ENCODE measurements around the gene TAF1. TPM values are rescaled to one million over a fixed set of nuclear protein-coding genes. Genes with fewer than 3 reads are reported as not detected.
"Not testable (repeated sequence)": the region's sequence is repeated elsewhere in the genome, so short reads cannot be mapped to it uniquely, and the experiment has no call there.

TAF1 gene
- total and polyA plus RNA-seq, 9 of the 15 experiments (the other 6 are each of a cell fraction or from before 2014, with no cell fraction given) = 6.4 to 45.1 (median 38.1) TPM

DNA sequence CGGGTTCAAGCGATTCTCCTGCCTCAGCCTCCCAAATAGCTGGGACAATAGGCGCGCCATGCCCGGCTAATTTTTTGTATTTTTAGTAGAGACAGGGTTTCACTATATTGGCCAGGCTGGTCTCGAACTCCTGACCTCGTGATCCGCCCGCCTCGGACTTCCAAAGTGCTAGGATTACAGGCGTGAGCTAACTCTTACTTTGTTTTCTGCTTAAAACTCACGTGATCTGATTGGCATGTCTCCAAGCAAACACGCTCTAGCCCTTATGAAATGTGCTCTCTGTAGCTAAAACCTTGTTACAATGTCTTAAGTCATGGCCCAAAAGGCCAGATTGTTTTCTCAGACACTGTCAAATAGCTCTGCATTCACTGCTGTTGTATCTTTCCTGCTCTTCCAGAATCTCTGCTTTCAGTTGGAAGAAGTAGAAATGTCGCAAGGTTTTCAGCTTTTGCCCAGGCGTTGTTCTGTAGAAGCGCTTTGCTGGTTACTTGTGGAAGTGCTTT is 127.0 kb downstream of the TAF1 start:
- Histone ChIP-seq H3K4me3 (no peak overlapping the region), H3K27ac (ENCODE audit: extremely low read depth, low read depth, low read length) (no peak overlapping the region), H4K20me1 (replicated peaks; ENCODE audit: control insufficient read depth, insufficient read depth, low read length) (no peaks in the 10 kb centered on the region), H3K79me2 (ENCODE audit: control insufficient read depth, insufficient read depth, low read length) (no peaks in the 10 kb centered on the region), H3K27me3 (ENCODE audit: control insufficient read depth in 2 of 2, insufficient read depth in 2 of 2, low read length in 2 of 2) (no peaks in the 10 kb centered on the region), H3K9ac (ENCODE audit: insufficient read depth in 1 of 2, low read depth in 2 of 2, low read length in 2 of 2) (no peak overlapping the region), H3K4me2 (ENCODE audit: insufficient read depth, low read length) (no peak overlapping the region), H3K36me3 (ENCODE audit: control insufficient read depth, insufficient read depth, low read length) (no peaks in the 10 kb centered on the region), H3K4me1 (replicated peaks in 1 of 2; ENCODE audit: control insufficient read depth in 2 of 2, insufficient read depth in 2 of 2, low read length in 2 of 2) (peaks cover 0 to 8% of the 10 kb centered on the region in 2 experiments; a peak in 1 of 5 replicates), H2AFZ (ENCODE audit: low read depth, low read length) (no peak overlapping the region), H3K9me3 (replicated peaks; ENCODE audit: control insufficient read depth, insufficient read depth, low read depth, low read length) (no peaks in the 10 kb centered on the region), H3K9me1 (ENCODE audit: control insufficient read depth, insufficient read depth, low read length) (no peaks in the 10 kb centered on the region)
- CTCF ChIA-PET (ENCODE audit: low intra/inter-chr PET ratio) = no interaction called here
- BruUV-seq (replicated peaks) = no TSS peak
- in situ Hi-C loops (cut with MboI) = no loop called here
- TF ChIP-seq NFIC (IDR thresholded peaks at IDR 0.05) = 0 out of 2 replicates have a peak, but pooled peaks have one; percentile 15
- TF ChIP-seq, protein P1, sequence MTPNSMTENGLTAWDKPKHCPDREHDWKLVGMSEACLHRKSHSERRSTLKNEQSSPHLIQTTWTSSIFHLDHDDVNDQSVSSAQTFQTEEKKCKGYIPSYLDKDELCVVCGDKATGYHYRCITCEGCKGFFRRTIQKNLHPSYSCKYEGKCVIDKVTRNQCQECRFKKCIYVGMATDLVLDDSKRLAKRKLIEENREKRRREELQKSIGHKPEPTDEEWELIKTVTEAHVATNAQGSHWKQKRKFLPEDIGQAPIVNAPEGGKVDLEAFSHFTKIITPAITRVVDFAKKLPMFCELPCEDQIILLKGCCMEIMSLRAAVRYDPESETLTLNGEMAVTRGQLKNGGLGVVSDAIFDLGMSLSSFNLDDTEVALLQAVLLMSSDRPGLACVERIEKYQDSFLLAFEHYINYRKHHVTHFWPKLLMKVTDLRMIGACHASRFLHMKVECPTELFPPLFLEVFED (CRISPR knock-in tag; conservative IDR thresholded peaks at IDR 0.05) = no peak
- FAIRE-seq = no peak
- ATAC-seq = no peak
- intact Hi-C loops (cut with micrococcal nuclease) = no loop called here
- POLR2A ChIA-PET = interaction anchor here (0.6 to 1.3 kb wide), 3 partner anchors 9 to 538 kb away, joined by 3 to 4 read pairs (median 3); no protein-coding TSS in a partner anchor
- 76% methylated on average over 12 of the region's 16 CpGs for WGBS (ENCODE audit: insufficient coverage, low coverage, missing lambda C conversion rate)
- DNase-seq (ENCODE audit: extremely low read depth in 1 of 4, low spot score in 3 of 4) = no peak

DNA sequence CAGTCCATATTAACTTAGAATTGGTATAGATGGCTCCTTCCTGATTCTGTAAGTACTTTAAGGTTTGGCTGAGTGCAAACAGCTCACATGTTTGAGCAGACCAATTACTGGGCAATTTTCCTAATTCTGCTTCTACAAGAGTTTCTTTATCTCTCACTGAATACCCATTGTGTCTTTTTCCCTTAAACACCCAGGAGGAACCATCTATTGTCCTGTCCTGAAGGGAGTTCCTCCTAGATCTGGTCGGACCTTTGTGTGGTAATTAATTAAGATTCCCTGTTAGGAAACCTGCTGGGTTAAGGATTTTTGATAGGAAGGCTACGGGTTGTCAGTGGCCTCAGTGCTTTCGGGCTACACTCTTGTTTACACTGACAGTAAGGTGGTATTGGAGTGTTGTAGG is 129.8 kb downstream of the TAF1 start:
- H3K9me1 ChIP-seq (ENCODE audit: control insufficient read depth, insufficient read depth, low read length); H3K4me1 ChIP-seq (replicated peaks in 1 of 2; ENCODE audit: control insufficient read depth in 2 of 2, insufficient read depth in 2 of 2, low read length in 2 of 2); CTCF ChIA-PET (ENCODE audit: low intra/inter-chr PET ratio); H2AFZ ChIP-seq (ENCODE audit: low read depth, low read length); DNase-seq (ENCODE audit: extremely low read depth in 1 of 4, low spot score in 3 of 4); H3K79me2 ChIP-seq (ENCODE audit: control insufficient read depth, insufficient read depth, low read length); H3K4me3 ChIP-seq; in situ Hi-C loops (cut with MboI); POLR2A ChIA-PET; H3K27me3 ChIP-seq (ENCODE audit: control insufficient read depth in 2 of 2, insufficient read depth in 2 of 2, low read length in 2 of 2); H3K27ac ChIP-seq (ENCODE audit: extremely low read depth, low read depth, low read length); intact Hi-C loops (cut with micrococcal nuclease); H3K9me3 ChIP-seq (replicated peaks; ENCODE audit: control insufficient read depth, insufficient read depth, low read depth, low read length); H3K9ac ChIP-seq (ENCODE audit: insufficient read depth in 1 of 2, low read depth in 2 of 2, low read length in 2 of 2); FAIRE-seq; H3K36me3 ChIP-seq (ENCODE audit: control insufficient read depth, insufficient read depth, low read length); ATAC-seq; BruUV-seq (replicated peaks); H3K4me2 ChIP-seq (ENCODE audit: insufficient read depth, low read length); H4K20me1 ChIP-seq (replicated peaks; ENCODE audit: control insufficient read depth, insufficient read depth, low read length): not testable (repeated sequence)
- 14% methylated on average over 3 of the region's 3 CpGs for WGBS (ENCODE audit: insufficient coverage, low coverage, missing lambda C conversion rate)

Data from K562 (cell line).